Activated effector memory CD4-positive, alpha-beta T cell treated with anti-CD3 and anti-CD28 coated beads, Interleukin-2, amount 50 U/mL, for 16 hours (primary cell): ENCODE results near the gene ARHGAP40.

Experiments
- DNase-seq: peaks from one replicate; pipeline ENCODE4 v3.0.0-alpha.2; 2020

Gene ARHGAP40

DNA sequence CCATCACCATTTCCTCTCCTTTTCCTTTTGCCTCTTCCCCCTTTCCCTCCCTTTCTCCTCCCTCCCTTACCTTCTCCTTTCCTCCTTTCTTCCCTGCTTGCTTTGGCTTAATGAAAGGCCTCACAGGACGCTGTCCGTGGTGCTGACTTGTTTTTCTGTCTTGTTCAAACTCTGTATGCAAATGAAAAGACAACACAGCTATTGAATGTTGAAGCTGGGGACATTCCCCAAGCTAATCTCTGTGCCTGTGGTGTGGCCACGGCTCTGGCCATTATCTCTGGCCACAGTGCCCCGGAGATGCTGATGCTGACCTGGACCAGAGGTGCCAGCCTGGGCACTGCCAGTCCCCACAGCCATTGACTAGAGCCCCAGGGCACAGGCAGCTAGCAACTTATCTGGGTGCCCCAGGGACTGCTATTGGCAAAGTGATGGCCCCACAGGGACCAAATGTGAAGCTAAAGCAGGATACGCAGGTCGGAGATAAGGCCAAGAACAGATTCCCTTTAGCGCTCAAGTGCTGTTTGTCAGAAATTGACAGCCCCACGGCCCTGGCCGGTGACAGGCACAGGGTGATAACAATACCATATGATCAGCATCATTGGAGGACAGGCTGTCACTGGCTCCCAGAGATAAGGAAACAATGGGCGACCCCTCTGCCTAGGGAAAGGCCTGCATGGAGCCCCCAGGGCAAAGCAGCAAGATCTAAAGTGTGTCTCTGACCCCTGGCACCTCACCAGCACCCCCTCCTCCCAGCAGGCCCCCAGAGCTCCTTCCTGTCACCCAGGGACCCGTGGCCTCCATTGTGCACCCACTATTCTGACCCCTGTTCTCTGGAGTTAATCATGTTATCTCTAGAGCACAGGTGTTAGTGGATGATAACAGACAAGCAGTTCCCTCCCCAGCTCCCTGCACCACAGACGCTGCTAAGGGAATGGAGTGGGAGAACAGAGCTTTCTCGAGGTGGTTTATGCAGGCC is 91.1 kb downstream of the ARHGAP40 start:
- DNase-seq: peak; percentile 76

DNA sequence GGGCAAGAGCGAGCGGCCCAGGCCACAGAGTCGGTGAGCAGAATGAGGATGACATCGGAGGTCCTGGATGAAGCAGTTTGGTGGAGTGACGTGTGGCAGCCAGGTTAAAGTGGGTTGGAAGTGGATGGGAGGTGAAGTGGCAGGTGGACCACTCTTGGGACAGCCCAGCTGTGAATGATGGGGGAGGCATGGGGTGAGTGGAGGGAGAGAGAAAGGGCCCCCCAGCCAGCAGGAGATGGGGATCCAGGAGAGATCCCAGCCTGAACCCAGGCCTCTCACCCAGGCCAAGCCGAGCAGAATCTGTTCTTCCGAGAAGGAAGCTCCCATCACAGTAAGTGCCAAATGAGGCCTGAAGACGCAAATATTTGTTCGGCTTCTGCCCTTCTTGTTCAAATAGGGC is 95.7 kb downstream of the ARHGAP40 start:
- no peak for DNase-seq

DNA sequence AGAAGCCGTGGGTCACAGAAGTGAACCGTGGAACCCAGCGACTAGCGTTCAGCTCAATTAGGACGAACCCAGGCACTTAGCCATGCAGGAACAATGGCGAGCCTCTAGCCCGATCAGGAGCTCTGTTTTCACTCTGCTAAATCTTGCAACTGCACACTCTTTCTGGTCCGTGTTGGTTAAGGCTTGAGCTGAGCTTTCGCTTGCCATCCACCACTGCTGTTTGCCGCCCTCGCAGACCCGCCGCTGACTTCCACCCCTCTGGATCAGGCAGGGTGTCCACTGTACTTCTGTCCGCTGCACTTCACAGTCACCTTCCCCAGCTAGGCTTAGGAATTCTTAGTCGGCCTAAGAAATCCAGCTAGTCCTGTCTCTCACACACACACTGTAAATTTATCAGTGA is 96.9 kb downstream of the ARHGAP40 start:
- DNase-seq: no peak

DNA sequence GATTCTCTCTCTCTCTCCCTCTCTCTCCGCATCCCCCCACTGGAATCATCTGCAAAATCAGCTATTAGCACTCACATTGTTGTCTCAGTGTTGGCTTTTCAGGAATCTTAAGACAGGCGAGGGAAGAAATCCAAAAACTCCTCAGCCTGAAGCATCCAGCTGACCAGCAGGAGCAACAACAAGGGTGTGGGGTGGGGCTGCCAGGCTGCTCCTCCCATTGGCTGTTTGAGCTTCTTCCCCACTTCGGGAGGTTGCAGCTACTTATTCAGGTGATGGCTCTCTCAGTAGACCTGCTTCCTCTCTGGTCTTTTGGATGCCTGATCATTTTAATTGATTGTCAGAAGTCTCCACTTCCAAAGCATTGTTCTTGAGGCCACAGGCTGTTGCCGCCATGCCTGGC is 98.5 kb downstream of the ARHGAP40 start:
- no peak for DNase-seq
